GM23338 (cell line): ENCODE measurements around the gene CYP27A1. TPM values are rescaled to one million over a fixed set of nuclear protein-coding genes. Genes with fewer than 3 reads are reported as not detected.

Experiments used
- ATAC-seq: fragments of 200-7000 bp; cut with Tn5 transposase; 3 replicates; pipeline ENCODE4 v1.9.1; 2020
- DNase-seq: peaks from one replicate; pipeline ENCODE4 v3.0.0-alpha.2; 2015; ENCODE audit warnings: low spot score
- H2AFZ ChIP-seq: fragments of 200-600 bp; sonication (generic); 2 replicates; pipeline ENCODE4 v1.8.0; 2016; ENCODE audit warnings: antibody characterized with exemption, mild to moderate bottlenecking, moderate library complexity
- H3F3A ChIP-seq: fragments of 200-600 bp; sonication (generic); replicated peaks from 2 replicates; pipeline ENCODE4 v1.8.0; 2017; ENCODE audit warnings: antibody characterized with exemption, mixed run types, low read depth
- H3K27ac ChIP-seq: fragments of 200-600 bp; sonication (generic); 2 replicates; pipeline ENCODE4 v1.6.1; 2016; ENCODE audit warnings: low read depth
- H3K27me3 ChIP-seq: fragments of 200-600 bp; sonication (generic); 2 replicates; pipeline ENCODE4 v1.8.0; 2016; ENCODE audit warnings: mild to moderate bottlenecking, mixed run types, moderate library complexity; ENCODE audit not compliant: insufficient read depth
- H3K36me3 ChIP-seq: fragments of 200-600 bp; sonication (generic); 2 replicates; pipeline ENCODE4 v1.8.0; 2016; ENCODE audit warnings: mild to moderate bottlenecking; ENCODE audit not compliant: insufficient read depth
- H3K4me1 ChIP-seq: fragments of 200-600 bp; sonication (generic); 2 replicates; pipeline ENCODE4 v1.8.0; 2016; ENCODE audit warnings: mild to moderate bottlenecking, moderate library complexity; ENCODE audit not compliant: insufficient read depth
- H3K4me2 ChIP-seq: fragments of 200-600 bp; sonication (generic); 2 replicates; pipeline ENCODE4 v1.7.1; 2017; ENCODE audit warnings: mixed run types
- H3K4me3 ChIP-seq: fragments of 200-600 bp; sonication (generic); 2 replicates; pipeline ENCODE4 v1.6.1; 2016; ENCODE audit warnings: mixed run types
- H3K79me2 ChIP-seq: fragments of 200-600 bp; sonication (generic); replicated peaks from 2 replicates; pipeline ENCODE4 v1.8.0; 2017; ENCODE audit warnings: mild to moderate bottlenecking; ENCODE audit not compliant: insufficient read depth
- H3K9me2 ChIP-seq: fragments of 200-600 bp; sonication (generic); 2 replicates; pipeline ENCODE4 v1.8.0; 2017; ENCODE audit not compliant: insufficient read depth
- H4K20me1 ChIP-seq: fragments of 200-600 bp; sonication (generic); replicated peaks from 2 replicates; pipeline ENCODE4 v1.8.0; 2017; ENCODE audit warnings: mild to moderate bottlenecking; ENCODE audit not compliant: insufficient read depth
- H3K27ac Mint-ChIP-seq: 2 replicates; pipeline ENCODE4 v1.8.0; 2020; ENCODE audit warnings: inconsistent platforms, mild to moderate bottlenecking, moderate library complexity, mixed read lengths
- H3K27me3 Mint-ChIP-seq: 3 replicates; pipeline ENCODE4 v1.8.0; 2022; ENCODE audit warnings: low read depth, mild to moderate bottlenecking, moderate library complexity, mixed read lengths, inconsistent platforms; ENCODE audit not compliant: insufficient read depth, poor library complexity
- H3K36me3 Mint-ChIP-seq: 3 replicates; pipeline ENCODE4 v1.8.0; 2021; ENCODE audit warnings: low read depth, mild to moderate bottlenecking, inconsistent platforms, moderate library complexity, mixed read lengths
- H3K4me1 Mint-ChIP-seq: 3 replicates; pipeline ENCODE4 v1.8.0; 2020; ENCODE audit warnings: mild to moderate bottlenecking, inconsistent platforms, mixed read lengths
- H3K4me3 Mint-ChIP-seq: 3 replicates; pipeline ENCODE4 v1.8.0; 2021; ENCODE audit warnings: moderate library complexity, mild to moderate bottlenecking, inconsistent platforms, mixed read lengths
- H3K9me3 Mint-ChIP-seq: 3 replicates; pipeline ENCODE4 v1.8.0; 2020; ENCODE audit warnings: moderate library complexity, mild to moderate bottlenecking, inconsistent platforms, mixed read lengths
- EZH2phosphoT487 ChIP-seq: fragments of 200-600 bp; sonication (generic); IDR thresholded peaks from one replicate; pipeline ENCODE4 v1.8.1; 2018; ENCODE audit warnings: antibody characterized with exemption; ENCODE audit not compliant: unreplicated experiment
- JUNB ChIP-seq: IDR thresholded peaks from one replicate; pipeline ENCODE4 v1.6.1; 2016; ENCODE audit warnings: antibody characterized with exemption; ENCODE audit not compliant: unreplicated experiment
- NANOG ChIP-seq: IDR thresholded peaks from 2 replicates; pipeline ENCODE4 v1.6.1; 2016; ENCODE audit warnings: antibody characterized with exemption, borderline replicate concordance
- POLR2AphosphoS5 ChIP-seq: IDR thresholded peaks from 2 replicates; pipeline ENCODE4 v1.6.1; 2016; ENCODE audit warnings: antibody characterized with exemption, low read depth
- STAT1 ChIP-seq: IDR thresholded peaks from one replicate; pipeline ENCODE4 v1.6.1; 2016; ENCODE audit warnings: antibody characterized with exemption; ENCODE audit not compliant: unreplicated experiment
- ZNF114 ChIP-seq: fragments of 250-450 bp; sonication (Bioruptor Pico); IDR thresholded peaks from 2 replicates; pipeline ENCODE4 v1.5.0; 2020; ENCODE audit warnings: mild to moderate bottlenecking, moderate library complexity
- ZNF331 ChIP-seq: fragments of 250-450 bp; sonication (Bioruptor Pico); IDR thresholded peaks from 2 replicates; pipeline ENCODE4 v1.5.0; 2020; ENCODE audit warnings: low read depth, mild to moderate bottlenecking, moderate library complexity
- ZNF462 ChIP-seq: fragments of 250-450 bp; sonication (Bioruptor Pico); IDR thresholded peaks from 2 replicates; pipeline ENCODE4 v1.5.0; 2020; ENCODE audit warnings: mild to moderate bottlenecking, moderate library complexity
- polyA plus RNA-seq: library from polyadenylated mRNA; unstranded; fragments of >200 nt; fragmentation: Nextera tagmentation; extraction: Ambion mirVana; gene quantifications from 2 replicates; pipeline ENCODE4 v1.2.1, GENCODE V29; 2016
- total RNA-seq: library from RNA; depleted of rRNA; stranded (reverse); fragments of >200 nt; shearing (Covaris generic); gene quantifications from 2 replicates; pipeline ENCODE4 v1.2.3, GENCODE V29; 2014
- TF ChIP-seq, protein P1 (sequence below): IDR thresholded peaks from 2 replicates; pipeline ENCODE4 v1.6.1; 2016; ENCODE audit warnings: antibody characterized with exemption
- TF ChIP-seq, protein P2 (sequence below), 2 experiments: fragments of 200-600 bp in 1 of 2; sonication (generic) in 1 of 2; conservative IDR thresholded peaks; 2 replicates each; pipeline versions ENCODE4 v1.5.1 to v1.6.1; 2016 to 2017; ENCODE audit warnings: antibody characterized with exemption in 2 of 2, low read depth in 2 of 2, mild to moderate bottlenecking in 2 of 2, moderate library complexity in 1 of 2

CYP27A1 gene
- total and polyA plus RNA-seq, 2 experiments from 2014 or later = 2.2 to 6.9 TPM

DNA sequence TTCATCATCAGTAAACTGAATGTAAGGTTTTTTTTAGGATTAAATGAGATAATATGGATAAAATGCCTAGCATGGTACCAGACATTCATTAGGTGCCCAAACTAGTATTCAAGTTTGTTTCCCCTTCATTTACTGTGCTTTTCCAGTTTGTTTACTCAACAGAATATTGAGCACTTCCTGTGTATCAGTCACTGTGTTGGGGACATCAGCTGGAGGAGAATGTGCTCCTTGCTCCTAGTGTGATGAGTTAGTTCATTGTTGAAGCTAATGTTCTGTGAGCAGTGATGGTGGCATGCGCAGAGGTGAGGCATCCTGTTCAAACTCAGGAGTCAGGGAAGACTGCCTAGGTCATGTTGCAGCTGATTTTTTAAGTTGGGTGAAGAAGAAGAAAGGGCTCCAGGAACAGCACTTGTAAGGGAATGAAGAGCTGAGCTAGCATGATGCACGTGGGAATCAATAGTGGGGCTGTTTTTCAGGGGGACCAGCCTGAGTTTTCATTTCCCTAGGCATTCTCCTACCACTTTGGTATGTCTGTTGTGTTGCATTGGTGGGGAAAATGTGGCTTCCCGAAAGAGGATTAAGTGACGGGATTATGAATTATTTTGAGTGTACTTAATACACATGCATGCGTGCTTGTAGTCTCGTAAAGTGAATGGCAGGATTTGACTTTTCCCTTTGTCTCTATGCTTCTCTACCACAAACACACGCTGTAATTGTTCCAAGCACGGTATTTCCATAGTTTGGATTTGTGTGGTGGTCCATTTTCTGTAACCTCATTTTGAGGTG lies 47.6 kb upstream of the CYP27A1 start:
- Histone ChIP-seq H3K9me2 (no peaks in the 10 kb centered on the region), H3K4me2 (no peak overlapping the region), H3K79me2 (peaks cover 60% of the 10 kb centered on the region), H3F3A (no peaks in the 10 kb centered on the region), H3K27me3 (no peaks in the 10 kb centered on the region), H3K4me1 (peaks cover 21% of the 10 kb centered on the region), H3K27ac (0 out of 2 replicates have a peak overlapping the region, but pooled peaks have one; percentile 39), H4K20me1 (peaks cover 27% of the 10 kb centered on the region), H3K36me3 (peaks cover 12% of the 10 kb centered on the region), H3K4me3 (no peak overlapping the region), H2AFZ (no peak overlapping the region)
- H3K4me1 Mint-ChIP-seq = peaks cover 32% of the 10 kb centered on the region
- ATAC-seq (no peak), DNase-seq (no peak)
- TF ChIP-seq POLR2AphosphoS5 = no peak
- TF ChIP-seq JUNB = no peak
- TF ChIP-seq, protein P1, sequence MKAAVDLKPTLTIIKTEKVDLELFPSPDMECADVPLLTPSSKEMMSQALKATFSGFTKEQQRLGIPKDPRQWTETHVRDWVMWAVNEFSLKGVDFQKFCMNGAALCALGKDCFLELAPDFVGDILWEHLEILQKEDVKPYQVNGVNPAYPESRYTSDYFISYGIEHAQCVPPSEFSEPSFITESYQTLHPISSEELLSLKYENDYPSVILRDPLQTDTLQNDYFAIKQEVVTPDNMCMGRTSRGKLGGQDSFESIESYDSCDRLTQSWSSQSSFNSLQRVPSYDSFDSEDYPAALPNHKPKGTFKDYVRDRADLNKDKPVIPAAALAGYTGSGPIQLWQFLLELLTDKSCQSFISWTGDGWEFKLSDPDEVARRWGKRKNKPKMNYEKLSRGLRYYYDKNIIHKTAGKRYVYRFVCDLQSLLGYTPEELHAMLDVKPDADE = no peak
- TF ChIP-seq, protein P2, sequence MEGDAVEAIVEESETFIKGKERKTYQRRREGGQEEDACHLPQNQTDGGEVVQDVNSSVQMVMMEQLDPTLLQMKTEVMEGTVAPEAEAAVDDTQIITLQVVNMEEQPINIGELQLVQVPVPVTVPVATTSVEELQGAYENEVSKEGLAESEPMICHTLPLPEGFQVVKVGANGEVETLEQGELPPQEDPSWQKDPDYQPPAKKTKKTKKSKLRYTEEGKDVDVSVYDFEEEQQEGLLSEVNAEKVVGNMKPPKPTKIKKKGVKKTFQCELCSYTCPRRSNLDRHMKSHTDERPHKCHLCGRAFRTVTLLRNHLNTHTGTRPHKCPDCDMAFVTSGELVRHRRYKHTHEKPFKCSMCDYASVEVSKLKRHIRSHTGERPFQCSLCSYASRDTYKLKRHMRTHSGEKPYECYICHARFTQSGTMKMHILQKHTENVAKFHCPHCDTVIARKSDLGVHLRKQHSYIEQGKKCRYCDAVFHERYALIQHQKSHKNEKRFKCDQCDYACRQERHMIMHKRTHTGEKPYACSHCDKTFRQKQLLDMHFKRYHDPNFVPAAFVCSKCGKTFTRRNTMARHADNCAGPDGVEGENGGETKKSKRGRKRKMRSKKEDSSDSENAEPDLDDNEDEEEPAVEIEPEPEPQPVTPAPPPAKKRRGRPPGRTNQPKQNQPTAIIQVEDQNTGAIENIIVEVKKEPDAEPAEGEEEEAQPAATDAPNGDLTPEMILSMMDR (conservative IDR thresholded peaks at IDR 0.05; ENCODE audit: low read depth in 2 of 2) = no peak
- no peak for TF ChIP-seq ZNF462 (CRISPR knock-in tag)
- TF ChIP-seq ZNF331 (CRISPR knock-in tag) = no peak
- no peak for TF ChIP-seq ZNF114
- no peak for TF ChIP-seq NANOG
- no peak for TF ChIP-seq STAT1
- TF ChIP-seq EZH2phosphoT487 = no peak
- H3K27ac Mint-ChIP-seq = peak overlapping the region; percentile 65; the same call in 1 of the 2 replicates
- H3K36me3 Mint-ChIP-seq = peaks cover 28% of the 10 kb centered on the region
- peaks cover 4% of the 10 kb centered on the region for H3K27me3 Mint-ChIP-seq
- no peak overlapping the region for H3K4me3 Mint-ChIP-seq
- H3K9me3 Mint-ChIP-seq = no peaks in the 10 kb centered on the region; the same call in 2 of the 3 replicates
